NCI-H128 (cell line): ENCODE results near the gene ABLIM2.

ENCODE experiments used
- DNase-seq: peaks from one replicate; lab custom pipeline; 2025; ENCODE audit not compliant: unreplicated experiment; lab: John Stamatoyannopoulos, UW

The ABLIM2 gene

DNA sequence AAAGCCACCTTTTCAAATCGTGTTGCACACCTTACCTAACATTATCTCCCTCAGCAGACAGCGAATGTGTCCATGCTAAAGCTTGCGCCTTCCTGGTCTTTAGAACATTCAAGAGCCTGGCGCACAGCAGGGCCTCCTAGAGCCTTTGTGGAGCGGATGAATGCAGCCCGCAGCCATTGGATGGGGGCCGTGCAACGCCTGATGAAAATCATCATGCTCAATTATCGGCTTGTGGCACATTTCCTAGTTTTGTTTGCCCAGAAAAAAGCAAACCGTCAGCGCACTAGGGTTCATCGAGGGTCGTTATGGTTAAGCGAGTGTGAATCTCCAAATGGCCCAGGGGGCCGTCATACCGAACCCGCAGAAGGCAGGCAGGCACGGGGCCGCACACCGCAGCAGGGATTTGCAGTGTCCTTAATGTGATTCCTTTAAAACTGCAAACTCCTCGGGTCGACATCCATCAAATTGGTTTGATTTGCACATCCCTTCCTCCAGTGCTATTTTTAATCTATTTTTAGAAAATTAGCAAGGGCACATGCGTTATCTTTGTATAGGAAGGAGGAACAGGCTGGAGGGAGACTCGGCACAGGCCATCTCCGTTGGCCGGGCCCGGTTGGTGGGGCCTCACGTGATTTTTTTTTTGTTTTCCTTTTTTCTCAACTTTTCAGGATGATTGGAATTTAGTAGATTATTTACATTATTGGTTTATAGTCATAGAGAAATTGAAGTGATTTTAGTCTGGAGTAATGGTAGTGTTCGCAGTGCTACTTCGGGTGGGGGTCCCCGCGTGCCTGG, 53.1 kb downstream of the ABLIM2 start:
- no peak for DNase-seq

- DNase-seq = no peak
Measured at GRCh38 chr4:8104491-8105305, 53.9 kb downstream of the ABLIM2 start.

- no peak for DNase-seq
Measured at GRCh38 chr4:8103421-8104390, 54.9 kb downstream of the ABLIM2 start.

GRCh38 chr4:8102831-8103230, 55.8 kb downstream of the ABLIM2 start:
- no peak for DNase-seq

GRCh38 chr4:8102076-8102355, 56.6 kb downstream of the ABLIM2 start:
- DNase-seq = no peak

- DNase-seq = no peak
Measured at GRCh38 chr4:8101213-8102075, 57.2 kb downstream of the ABLIM2 start.

DNA sequence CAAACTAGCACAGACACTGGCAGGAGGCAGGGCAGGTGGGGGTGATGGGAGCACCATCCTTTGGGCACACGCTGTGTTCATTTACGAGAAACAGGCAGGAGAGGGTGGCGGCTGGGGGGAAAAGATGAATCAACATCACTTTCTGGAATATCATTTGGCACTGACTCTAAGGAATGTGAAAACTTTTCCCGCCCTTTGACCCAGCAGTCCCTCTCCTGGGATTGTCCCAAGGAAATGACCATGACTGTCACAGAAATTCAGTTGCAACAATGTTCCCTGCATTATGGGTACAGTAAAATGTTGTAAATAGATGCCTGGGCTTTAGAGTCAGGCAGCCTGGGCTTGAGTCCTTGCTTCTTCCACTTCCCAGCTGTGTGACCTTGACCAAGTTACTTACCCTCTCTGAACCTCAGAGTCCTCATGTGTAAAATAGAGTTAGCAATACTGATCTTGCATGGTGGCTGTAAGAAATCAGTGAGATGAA, 58.6 kb downstream of the ABLIM2 start:
- DNase-seq = no peak

GRCh38 chr4:8098506-8098905, 60.1 kb downstream of the ABLIM2 start:
- no peak for DNase-seq

DNA sequence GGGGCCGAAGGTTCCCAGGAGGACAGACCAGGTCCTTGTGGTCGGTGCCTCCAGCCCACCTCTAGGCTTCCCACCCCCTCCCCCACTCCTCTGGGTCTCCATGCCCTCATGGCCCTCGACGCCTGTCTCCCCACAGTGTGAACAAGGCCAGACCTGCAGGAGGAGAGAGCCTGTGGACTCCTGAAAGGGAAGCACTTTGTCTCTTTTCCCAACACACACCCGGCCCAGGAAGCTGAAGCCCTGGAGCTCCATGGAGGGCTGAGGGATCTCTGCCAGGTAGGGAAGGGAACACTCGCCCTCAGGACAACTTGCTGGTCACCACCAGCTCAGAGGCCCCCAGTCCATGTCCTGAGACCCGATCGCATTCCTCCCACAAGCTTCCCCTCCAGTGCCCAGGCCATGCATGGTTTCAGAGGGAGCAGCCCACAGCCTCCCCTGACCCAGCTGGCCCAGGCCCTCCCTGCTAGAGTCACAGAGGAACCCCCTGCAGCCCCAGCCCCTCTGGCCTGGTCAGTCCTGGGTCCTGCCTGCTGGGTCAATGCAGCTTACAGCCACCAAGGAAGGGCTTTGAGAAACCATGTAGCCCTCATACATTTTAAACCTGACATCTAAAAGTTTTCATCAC, 60.8 kb downstream of the ABLIM2 start:
- DNase-seq = no peak

DNA sequence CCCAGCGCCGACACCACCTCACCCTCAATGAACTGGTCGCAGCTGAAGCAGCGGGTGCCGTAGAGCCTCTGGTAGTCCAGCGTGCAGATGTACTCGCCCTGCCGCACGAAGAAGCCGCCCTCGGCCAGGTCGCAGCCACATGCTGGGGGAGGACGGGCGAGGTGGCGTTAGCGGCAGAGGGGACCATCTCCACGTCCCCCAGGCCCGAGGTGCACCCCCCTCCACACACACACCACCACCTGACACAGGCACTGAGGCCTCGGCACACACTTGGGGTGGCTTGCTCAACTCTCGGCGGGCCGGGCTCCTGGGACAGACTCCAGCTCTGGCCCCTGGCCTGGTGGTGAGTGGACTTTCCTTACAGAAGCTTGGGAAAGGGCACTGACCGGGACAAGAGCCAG, 61.5 kb downstream of the ABLIM2 start:
- DNase-seq = no peak

GRCh38 chr4:8096690-8097061, 61.9 kb downstream of the ABLIM2 start:
- DNase-seq = no peak

GRCh38 chr4:8095956-8096689, 62.5 kb downstream of the ABLIM2 start:
- DNase-seq = no peak

DNA sequence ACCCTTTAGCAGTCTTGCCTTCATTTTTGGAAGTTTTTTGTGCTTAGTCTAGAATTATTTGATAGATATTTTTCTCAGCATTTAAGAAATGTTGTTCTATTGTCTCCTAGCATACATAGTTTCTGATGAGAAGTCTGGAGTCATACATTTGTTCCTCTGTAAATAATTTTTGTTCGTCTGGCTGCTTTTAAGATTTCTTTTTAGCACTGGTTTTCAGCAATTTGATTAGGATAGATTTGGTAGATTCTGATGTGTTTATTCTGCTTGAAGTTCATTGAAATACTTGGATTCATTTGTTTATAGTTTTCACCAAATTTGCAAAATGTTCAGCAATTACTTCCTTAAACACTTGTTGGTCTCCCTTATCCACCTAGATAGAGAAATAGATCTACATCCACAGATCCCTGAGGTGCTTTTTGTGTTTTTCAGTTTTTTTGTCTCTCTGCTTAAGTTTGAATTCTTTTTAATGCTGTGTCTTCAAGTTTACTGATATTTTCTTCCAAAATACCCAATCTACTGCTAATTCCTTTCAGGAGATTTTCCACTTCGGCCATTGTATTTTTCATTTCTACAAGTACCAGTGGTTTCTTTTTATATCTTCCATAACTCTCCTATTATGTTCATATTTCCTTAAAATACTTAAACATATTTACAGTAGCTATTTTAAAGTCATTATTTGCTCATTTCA, 64.9 kb downstream of the ABLIM2 start:
- no peak for DNase-seq

DNA sequence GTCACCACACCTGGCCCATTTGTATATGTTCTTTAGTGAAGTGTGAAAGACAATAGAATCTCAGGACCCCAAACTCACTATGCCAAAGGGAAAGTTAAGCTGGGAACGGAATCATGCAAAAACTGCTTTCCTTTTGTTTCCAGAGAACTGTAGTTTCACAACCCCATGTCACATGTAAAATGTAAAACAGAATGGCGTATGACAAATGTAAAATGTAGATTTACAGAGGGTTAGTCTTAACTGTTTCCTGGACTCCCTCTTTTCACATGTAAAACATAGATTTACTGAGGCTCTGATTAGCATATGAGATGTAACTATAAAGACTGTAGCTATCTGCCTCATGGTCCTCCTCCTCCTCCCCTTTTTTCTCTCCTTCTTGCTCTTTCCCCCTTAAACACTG, 66.3 kb downstream of the ABLIM2 start:
- no peak for DNase-seq

GRCh38 chr4:8090744-8091301, 67.8 kb downstream of the ABLIM2 start:
- no peak for DNase-seq

DNA sequence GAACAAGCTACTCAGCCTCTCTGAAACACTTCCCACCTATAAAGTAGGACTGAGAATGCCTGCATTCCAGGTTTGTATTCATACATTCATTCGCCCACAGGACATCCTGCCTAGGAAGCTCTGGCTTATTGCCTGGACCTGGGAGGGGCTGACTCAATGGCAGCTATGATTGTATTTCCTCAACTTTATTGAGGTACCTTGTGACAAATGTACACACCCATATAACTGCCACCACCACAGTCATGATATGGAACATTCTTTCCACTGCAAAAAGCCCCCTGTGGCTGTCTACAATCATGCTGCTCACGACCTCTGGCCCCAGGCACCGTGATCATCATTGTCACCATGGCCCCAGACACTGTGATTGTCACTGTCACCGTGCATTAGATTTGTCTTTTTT, 68.3 kb downstream of the ABLIM2 start:
- DNase-seq = no peak

DNA sequence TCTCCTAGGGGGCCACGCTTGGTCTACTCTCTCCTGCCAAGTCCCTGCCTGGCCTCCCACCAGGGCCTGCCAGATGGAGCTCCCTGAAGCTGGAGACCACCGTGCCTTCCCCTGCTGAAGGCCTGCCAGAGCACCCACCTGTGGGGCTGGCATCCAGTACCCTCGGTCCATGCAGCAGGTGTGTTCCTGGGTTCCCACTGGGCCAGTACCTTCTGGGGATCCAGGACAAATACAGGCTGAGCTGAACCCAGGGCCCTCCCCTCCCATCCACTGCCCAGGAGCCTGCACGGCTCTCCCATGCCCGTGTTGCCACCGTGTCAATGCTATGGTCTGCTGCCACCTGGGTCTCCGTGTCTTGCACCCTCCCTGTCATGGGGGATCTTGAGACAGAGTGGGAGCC, 68.8 kb downstream of the ABLIM2 start:
- DNase-seq = no peak

DNA sequence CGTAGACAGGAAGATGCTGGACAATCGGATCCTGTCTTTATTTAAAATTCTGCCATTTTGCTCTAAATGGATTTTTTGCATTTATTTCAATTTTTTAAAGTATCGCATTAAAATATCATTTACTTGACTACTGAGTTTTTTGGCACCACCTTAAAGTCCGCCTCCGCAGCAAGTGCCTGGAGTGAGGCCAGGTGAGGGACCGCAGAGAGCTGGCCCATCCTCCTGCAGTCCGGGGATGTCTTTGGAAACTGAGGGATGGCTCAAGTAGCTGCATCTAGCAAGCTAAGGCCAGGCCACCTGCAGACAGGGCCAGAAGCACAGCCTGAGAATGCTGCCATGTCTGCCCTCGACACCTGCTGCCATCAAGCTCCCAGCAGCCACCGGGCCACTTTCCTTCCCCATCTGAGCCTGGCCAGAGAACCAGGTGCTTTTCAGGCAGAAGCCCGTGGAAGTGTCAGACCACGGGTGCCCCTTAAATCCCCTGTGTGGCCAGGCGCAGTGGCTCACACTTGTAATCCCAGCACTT, 69.6 kb downstream of the ABLIM2 start:
- DNase-seq = no peak
